Skeletal muscle satellite cell (primary cell): Measurements from ENCODE around the gene SLC25A43.
"Not testable (repeated sequence)": the region's sequence is repeated elsewhere in the genome, so short reads cannot be mapped to it uniquely, and the experiment has no call there.

Experiments used
- H3K27me3 ChIP-seq: 2 replicates; pipeline ENCODE4 v1.7.0; 2013; ENCODE audit warnings: low read length; ENCODE audit not compliant: control insufficient read depth, insufficient read depth
- H3K36me3 ChIP-seq: 2 replicates; pipeline ENCODE4 v1.7.0; 2013; ENCODE audit warnings: mild to moderate bottlenecking, control low read depth, low read length; ENCODE audit not compliant: insufficient read depth
- H3K4me1 ChIP-seq: 2 replicates; pipeline ENCODE4 v1.7.0; 2013; ENCODE audit warnings: low read length; ENCODE audit not compliant: control insufficient read depth, insufficient read depth
- H3K4me2 ChIP-seq: 2 replicates; pipeline ENCODE4 v1.7.0; 2013; ENCODE audit warnings: mild to moderate bottlenecking, low read length
- H3K4me3 ChIP-seq: 2 replicates; pipeline ENCODE4 v1.7.0; 2013; ENCODE audit warnings: low read length
- H3K9ac ChIP-seq: 2 replicates; pipeline ENCODE4 v1.7.0; 2013; ENCODE audit warnings: mild to moderate bottlenecking, low read depth, low read length, moderate library complexity
- H3K9me3 ChIP-seq: replicated peaks from 2 replicates; pipeline ENCODE4 v1.7.0; 2013; ENCODE audit warnings: mild to moderate bottlenecking, control low read depth, low read length

The SLC25A43 gene

DNA sequence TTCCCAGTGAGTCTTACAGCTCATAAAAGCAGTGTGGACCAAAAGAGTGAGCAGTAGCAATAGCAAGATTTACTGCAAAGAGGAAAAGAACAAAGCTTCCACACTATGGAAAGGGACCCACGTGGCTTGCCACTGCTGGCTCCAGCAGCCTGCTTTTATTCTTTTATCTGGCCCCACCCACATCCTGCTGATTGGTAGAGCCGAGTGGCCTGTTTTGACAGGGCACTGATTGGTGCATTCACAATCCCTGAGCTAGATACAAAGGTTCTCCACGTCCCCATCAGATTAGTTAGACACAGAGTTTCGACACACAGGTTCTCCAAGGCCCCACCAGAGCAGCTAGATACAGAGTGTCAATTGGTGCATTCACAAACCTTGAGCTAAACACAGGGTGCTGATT lies 12.5 kb upstream of the SLC25A43 start:
- H3K9me3 ChIP-seq, H3K36me3 ChIP-seq: not testable (repeated sequence)

DNA sequence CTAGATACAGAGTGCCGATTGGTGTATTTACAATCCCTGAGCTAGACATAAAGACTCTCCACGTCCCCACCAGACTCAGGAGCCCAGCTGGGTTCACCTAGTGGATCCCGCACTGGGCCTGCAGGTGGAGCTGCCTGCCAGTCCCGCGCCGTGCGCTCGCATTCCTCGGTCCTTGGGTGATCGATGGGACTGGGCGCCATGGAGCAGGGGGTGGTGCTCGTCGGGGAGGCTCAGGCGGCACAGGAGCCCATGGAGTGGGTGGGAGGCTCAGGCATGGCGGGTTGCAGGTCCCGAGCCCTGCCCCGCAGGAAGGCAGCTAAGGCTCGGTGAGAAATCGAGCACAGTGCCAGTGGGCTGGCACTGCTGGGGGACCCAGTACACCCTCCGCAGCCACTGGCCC lies 11.7 kb upstream of the SLC25A43 start:
- H3K36me3 ChIP-seq, H3K9ac ChIP-seq, H3K4me2 ChIP-seq, H3K9me3 ChIP-seq, H3K4me3 ChIP-seq, H3K4me1 ChIP-seq, H3K27me3 ChIP-seq: not testable (repeated sequence)

More for the DNA sequence above, 12.5 kb upstream of the SLC25A43 start:
- not testable (repeated sequence) for H3K4me3 ChIP-seq, H3K9ac ChIP-seq, H3K4me2 ChIP-seq, H3K4me1 ChIP-seq, H3K27me3 ChIP-seq

DNA sequence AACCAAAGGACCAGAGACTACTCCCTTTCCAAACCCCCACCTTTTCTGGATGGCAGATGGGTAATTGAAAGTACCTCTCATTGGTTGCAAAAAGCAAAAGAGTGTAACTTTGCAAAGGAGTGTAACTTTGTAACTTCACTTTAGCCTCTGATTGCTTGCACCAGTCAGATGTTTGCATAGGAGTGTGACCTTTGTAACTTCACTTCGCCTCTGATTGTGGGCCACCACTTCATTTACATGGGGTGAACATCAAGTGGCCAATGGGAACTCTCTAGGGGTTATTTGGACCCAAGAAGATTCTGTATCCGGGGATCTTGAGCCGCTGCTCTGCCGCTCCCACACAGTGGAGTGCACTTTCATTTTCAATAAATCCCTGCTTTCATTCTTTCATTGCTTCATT lies 9.9 kb upstream of the SLC25A43 start:
- Histone ChIP-seq H3K9me3 (no peaks in the 10 kb centered on the region), H3K4me3 (no peak overlapping the region), H3K9ac (no peak overlapping the region)

DNA sequence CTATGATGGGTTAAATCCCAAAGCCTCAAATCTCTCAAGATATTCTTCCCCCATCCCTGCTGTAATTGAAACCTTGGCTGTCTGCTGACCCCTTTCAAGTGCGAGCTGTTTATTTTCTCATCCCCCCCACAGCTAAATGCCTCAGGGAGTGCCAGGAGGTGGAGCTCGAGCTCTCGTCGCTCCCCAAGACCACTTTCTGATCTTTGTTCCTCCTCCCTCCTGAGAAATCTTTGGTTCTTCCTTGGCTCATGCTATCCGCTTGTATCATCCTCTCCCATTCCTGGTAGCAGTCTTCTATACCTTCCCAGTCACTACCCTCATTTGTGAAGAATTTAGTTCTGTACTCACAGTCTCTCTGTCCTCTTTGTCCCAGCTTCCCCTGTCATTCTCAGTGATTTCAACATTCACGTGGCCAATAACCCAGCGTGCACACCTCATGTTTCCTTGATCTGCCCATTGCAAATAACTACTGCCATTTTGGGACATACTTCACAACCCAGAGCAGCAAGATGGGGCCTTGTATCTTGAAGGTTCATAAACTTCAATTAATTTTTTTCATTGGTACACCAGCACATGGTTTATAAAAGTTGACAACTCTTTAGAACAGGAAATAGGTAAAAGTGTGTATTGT lies 9.2 kb upstream of the SLC25A43 start:
- Histone ChIP-seq H3K4me2 (no peak overlapping the region), H3K9me3 (no peaks in the 10 kb centered on the region), H3K4me3 (no peak overlapping the region), H3K27me3 (no peaks in the 10 kb centered on the region), H3K4me1 (no peaks in the 10 kb centered on the region), H3K9ac (no peak overlapping the region), H3K36me3 (no peaks in the 10 kb centered on the region)

More for the DNA sequence above, 9.9 kb upstream of the SLC25A43 start:
- no peak overlapping the region for H3K4me2 ChIP-seq
- H3K36me3 ChIP-seq: no peaks in the 10 kb centered on the region
- H3K4me1 ChIP-seq: no peaks in the 10 kb centered on the region
- H3K27me3 ChIP-seq: no peaks in the 10 kb centered on the region

GRCh38 chrX:119391279-119391678 lies 7.9 kb upstream of the SLC25A43 start:
- no peaks in the 10 kb centered on the region for H3K9me3 ChIP-seq
- H3K27me3 ChIP-seq: no peaks in the 10 kb centered on the region
- no peaks in the 10 kb centered on the region for H3K36me3 ChIP-seq
- H3K4me2 ChIP-seq: no peak overlapping the region
- H3K9ac ChIP-seq: no peak overlapping the region
- no peaks in the 10 kb centered on the region for H3K4me1 ChIP-seq
- no peak overlapping the region for H3K4me3 ChIP-seq

- no peaks in the 10 kb centered on the region for H3K9me3 ChIP-seq
- no peaks in the 10 kb centered on the region for H3K27me3 ChIP-seq
- H3K4me3 ChIP-seq: no peak overlapping the region
- no peaks in the 10 kb centered on the region for H3K36me3 ChIP-seq
- H3K4me1 ChIP-seq: peaks cover under 1% of the 10 kb centered on the region
- H3K4me2 ChIP-seq: no peak overlapping the region
- no peak overlapping the region for H3K9ac ChIP-seq
Measured at GRCh38 chrX:119393144-119393543, 6.0 kb upstream of the SLC25A43 start.

DNA sequence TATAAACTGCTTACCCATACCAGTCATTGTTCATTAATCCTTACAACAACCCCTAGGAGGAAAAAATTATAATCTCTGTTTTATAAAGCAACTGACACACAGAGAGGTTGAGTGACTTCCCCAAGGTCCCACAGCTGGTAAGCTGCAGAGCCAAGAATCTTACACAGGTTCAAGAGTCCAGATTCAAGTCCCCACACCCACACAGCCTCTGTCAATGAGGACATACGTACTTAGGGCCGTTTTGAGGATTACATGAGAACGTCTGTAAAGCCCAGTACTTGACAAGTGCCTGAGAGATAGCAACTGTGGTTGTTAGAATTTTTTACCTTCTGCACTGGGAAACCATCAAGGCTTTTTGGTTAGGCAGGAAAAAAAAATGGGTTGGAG lies 556 bp upstream of the SLC25A43 start:
- H3K27me3 ChIP-seq: no peaks in the 10 kb centered on the region
- H3K4me3 ChIP-seq: peak overlapping the region; percentile 71
- H3K4me1 ChIP-seq: peaks cover 12% of the 10 kb centered on the region
- H3K9me3 ChIP-seq: no peaks in the 10 kb centered on the region
- H3K4me2 ChIP-seq: peak overlapping the region; percentile 80
- H3K9ac ChIP-seq: peak overlapping the region; percentile 85
- no peaks in the 10 kb centered on the region for H3K36me3 ChIP-seq

- Histone ChIP-seq H3K9me3 (no peaks in the 10 kb centered on the region), H3K4me2 (peak overlapping the region; percentile 80), H3K4me1 (peaks cover 12% of the 10 kb centered on the region), H3K4me3 (peak overlapping the region; percentile 71), H3K27me3 (no peaks in the 10 kb centered on the region), H3K9ac (peak overlapping the region; percentile 85), H3K36me3 (no peaks in the 10 kb centered on the region)
Measured at GRCh38 chrX:119399772-119400101, 601 bp downstream of the SLC25A43 start.

DNA sequence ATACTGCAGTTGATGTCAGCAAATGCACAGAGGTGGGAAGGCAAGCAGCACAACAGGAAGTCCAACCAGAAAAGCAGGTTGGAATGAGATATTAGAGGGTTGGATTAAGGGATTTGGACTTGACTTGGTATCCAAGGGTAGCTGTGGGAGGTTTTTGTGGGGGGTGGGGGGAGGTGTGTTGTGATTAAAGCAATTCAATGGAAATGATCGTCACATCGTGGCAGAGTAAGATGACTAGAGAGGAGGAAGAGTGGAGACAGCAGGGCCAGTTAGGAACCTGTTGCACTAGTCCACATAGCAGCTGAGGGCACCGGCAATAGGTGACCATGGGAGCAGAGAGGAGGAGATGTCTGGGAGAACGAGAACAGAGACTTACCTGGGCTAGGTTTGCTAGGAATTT lies 2.4 kb downstream of the SLC25A43 start:
- Histone ChIP-seq H3K9me3 (no peaks in the 10 kb centered on the region), H3K4me2 (no peak overlapping the region), H3K9ac (no peak overlapping the region), H3K27me3 (no peaks in the 10 kb centered on the region), H3K4me3 (no peak overlapping the region), H3K4me1 (peaks cover 16% of the 10 kb centered on the region), H3K36me3 (no peaks in the 10 kb centered on the region)

DNA sequence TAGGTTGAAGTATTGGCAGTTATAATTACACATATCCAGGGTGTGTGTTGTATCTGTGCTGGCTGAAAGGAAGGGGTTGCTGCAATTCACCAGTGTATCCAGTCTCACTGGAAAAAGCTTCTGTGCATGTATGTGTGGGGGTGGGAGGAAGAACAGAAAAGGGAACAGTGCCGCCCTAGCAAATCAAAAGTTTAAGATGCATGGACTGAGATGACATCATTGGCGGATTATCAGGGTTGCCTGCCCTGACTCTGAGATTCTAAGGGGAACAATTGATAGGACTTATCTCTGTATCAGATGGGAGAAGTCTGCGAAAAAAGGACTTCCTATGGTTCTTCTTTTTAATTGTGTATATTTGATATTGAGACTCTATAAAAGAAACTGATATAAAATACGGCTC lies 3.5 kb downstream of the SLC25A43 start:
- Histone ChIP-seq H3K4me2 (no peak overlapping the region), H3K27me3 (no peaks in the 10 kb centered on the region), H3K4me3 (no peak overlapping the region), H3K9ac (no peak overlapping the region), H3K9me3 (no peaks in the 10 kb centered on the region), H3K4me1 (peaks cover 25% of the 10 kb centered on the region), H3K36me3 (no peaks in the 10 kb centered on the region)

DNA sequence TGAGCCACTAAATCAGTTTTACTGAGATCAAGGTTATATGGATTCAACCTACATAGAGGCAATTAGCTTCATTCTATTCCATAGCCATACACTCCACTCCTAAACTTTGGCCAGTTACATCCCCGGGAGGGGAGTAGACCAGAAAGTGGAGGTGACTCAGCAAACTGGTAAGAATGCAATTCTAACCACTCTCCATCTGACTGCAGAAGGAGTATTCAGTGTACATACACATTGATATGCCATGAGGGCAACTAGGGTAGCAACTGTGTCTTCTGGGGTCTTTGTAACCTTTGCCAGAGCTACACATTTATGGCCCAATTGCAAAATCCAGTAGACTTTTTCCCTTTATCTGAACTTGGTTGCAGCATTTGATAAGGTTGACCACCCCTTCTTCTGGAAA lies 7.6 kb downstream of the SLC25A43 start:
- no peaks in the 10 kb centered on the region for H3K36me3 ChIP-seq
- no peak overlapping the region for H3K4me2 ChIP-seq
- peaks cover 25% of the 10 kb centered on the region for H3K4me1 ChIP-seq
- H3K9ac ChIP-seq: no peak overlapping the region
- H3K4me3 ChIP-seq: no peak overlapping the region
- no peaks in the 10 kb centered on the region for H3K9me3 ChIP-seq
- H3K27me3 ChIP-seq: no peaks in the 10 kb centered on the region

- Histone ChIP-seq H3K9me3 (no peaks in the 10 kb centered on the region), H3K4me1 (peaks cover 25% of the 10 kb centered on the region), H3K36me3 (no peaks in the 10 kb centered on the region), H3K27me3 (no peaks in the 10 kb centered on the region), H3K9ac (no peak overlapping the region), H3K4me2 (no peak overlapping the region), H3K4me3 (no peak overlapping the region)
Measured at GRCh38 chrX:119407681-119408080, 8.5 kb downstream of the SLC25A43 start.
